Stimulated activated effector memory CD8-positive, alpha-beta T cell treated with anti-CD3 and anti-CD28 coated beads, Interleukin-12 subunit alpha, Interleukin-12 subunit beta, amount 100 ng/mL, for 72 hours (primary cell): ENCODE data around the gene HSD11B1L.
A peak's percentile ranks its signal among the peaks of the same experiment; 100 is the strongest.

ENCODE experiments used
- ATAC-seq: fragments of 150-1000 bp; cut with Tn5 transposase; 2 replicates; pipeline ENCODE4 v1.10.0; 2021
- DNase-seq, 2 donors: peaks; one replicate each; pipeline ENCODE4 v3.0.0; 2021 to 2022; ENCODE audit warnings: low spot score in 2 of 2
- H3K27ac Mint-ChIP-seq: one replicate; pipeline ENCODE4 v1.8.0; 2022; ENCODE audit warnings: mild to moderate bottlenecking, mixed read lengths
- H3K36me3 Mint-ChIP-seq: one replicate; pipeline ENCODE4 v1.8.0; 2022; ENCODE audit warnings: mild to moderate bottlenecking, mixed read lengths
- H3K4me1 Mint-ChIP-seq: one replicate; pipeline ENCODE4 v1.8.0; 2022; ENCODE audit warnings: mixed read lengths
- H3K4me3 Mint-ChIP-seq: one replicate; pipeline ENCODE4 v1.8.0; 2022; ENCODE audit warnings: mild to moderate bottlenecking, mixed read lengths
- H3K9me3 Mint-ChIP-seq: one replicate; pipeline ENCODE4 v1.8.0; 2022; ENCODE audit warnings: mixed read lengths

HSD11B1L gene, protein sequence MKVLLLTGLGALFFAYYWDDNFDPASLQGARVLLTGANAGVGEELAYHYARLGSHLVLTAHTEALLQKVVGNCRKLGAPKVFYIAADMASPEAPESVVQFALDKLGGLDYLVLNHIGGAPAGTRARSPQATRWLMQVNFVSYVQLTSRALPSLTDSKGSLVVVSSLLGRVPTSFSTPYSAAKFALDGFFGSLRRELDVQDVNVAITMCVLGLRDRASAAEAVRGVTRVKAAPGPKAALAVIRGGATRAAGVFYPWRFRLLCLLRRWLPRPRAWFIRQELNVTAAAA

GRCh38 chr19:5680437-5681368 lies at the start of gene HSD11B1L, which contains the start of gene MICOS13:
Gene HSD11B1L (plus strand): TSS chr19:5681027. CDS start chr19:5684833, 3,806 bp downstream.
Gene MICOS13 (minus strand): TSS chr19:5680516. CDS start chr19:5680486, 30 bp downstream.
- DNase-seq, result peak; percentile 97 to 99
- Mint-ChIP-seq H3K36me3 (peaks cover 41% of the 10 kb centered on the region), H3K9me3 (no peaks in the 10 kb centered on the region), H3K4me3 (peak within 1 kb of the TSS; percentile 84), H3K27ac (peak within 1 kb of the TSS; percentile 96), H3K4me1 (peaks cover 37% of the 10 kb centered on the region)
- peak; percentile 97 for ATAC-seq

- H3K4me3 Mint-ChIP-seq, result no peak overlapping the region
- H3K27ac Mint-ChIP-seq, result peak overlapping the region; percentile 69
- no peaks in the 10 kb centered on the region for H3K9me3 Mint-ChIP-seq
- peaks cover 53% of the 10 kb centered on the region for H3K4me1 Mint-ChIP-seq
- no peak for DNase-seq
- H3K36me3 Mint-ChIP-seq, result peaks cover 99% of the 10 kb centered on the region
- ATAC-seq, result no peak
Measured at GRCh38 chr19:5631567-5632240, 49.1 kb upstream of the HSD11B1L start.

- H3K27ac Mint-ChIP-seq, result peak overlapping the region; percentile 69
- no peak overlapping the region for H3K4me3 Mint-ChIP-seq
- H3K9me3 Mint-ChIP-seq, result no peaks in the 10 kb centered on the region
- peaks cover 99% of the 10 kb centered on the region for H3K36me3 Mint-ChIP-seq
- DNase-seq (no peak), ATAC-seq (no peak)
- H3K4me1 Mint-ChIP-seq, result peaks cover 52% of the 10 kb centered on the region
Measured at GRCh38 chr19:5632241-5632612, 48.6 kb upstream of the HSD11B1L start.

GRCh38 chr19:5632657-5633056 lies 48.2 kb upstream of the HSD11B1L start:
- ATAC-seq, result no peak
- Mint-ChIP-seq H3K27ac (peak overlapping the region; percentile 69), H3K9me3 (no peaks in the 10 kb centered on the region), H3K4me3 (no peak overlapping the region), H3K4me1 (peaks cover 51% of the 10 kb centered on the region), H3K36me3 (peaks cover 99% of the 10 kb centered on the region)
- DNase-seq, result no peak

DNA sequence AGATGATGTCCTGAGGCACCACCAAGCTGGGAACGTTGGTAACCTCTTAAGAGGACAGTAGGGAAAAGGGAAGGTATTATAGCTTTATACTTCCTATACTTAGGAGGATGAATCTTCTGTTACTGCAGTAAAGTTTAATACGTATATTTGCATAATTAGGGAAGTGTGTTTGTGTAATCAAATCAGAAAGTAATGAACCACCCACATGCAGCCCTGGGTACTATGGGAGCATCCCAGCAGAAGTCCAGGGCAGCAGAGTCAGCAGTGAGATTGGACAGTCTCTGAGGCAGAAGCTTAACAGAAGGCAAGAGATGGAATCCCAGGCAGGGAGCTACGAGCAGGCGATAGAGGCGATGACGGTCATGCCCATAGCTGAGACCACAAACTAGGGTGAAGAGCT lies 45.4 kb upstream of the HSD11B1L start:
- Mint-ChIP-seq H3K9me3 (no peaks in the 10 kb centered on the region), H3K4me1 (peaks cover 48% of the 10 kb centered on the region)

DNA sequence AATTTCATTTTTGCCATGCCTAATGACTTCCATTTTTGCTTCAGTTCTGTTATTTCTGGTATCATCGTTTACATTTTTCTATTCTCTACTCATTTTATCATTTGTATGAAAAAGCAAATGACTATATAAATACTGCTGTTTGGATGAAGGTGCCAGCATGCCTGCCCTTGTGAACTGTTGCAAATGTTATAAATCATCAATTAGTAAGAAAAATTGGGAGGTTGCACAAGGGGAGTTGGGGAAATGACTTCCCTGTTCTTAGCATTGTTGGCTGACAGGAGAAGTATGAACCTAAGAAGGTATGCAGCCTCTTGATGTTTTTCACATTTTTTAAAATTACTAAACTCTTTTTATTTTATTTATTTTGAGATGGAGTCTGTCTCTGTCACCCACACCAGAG lies 42.9 kb upstream of the HSD11B1L start:
- Mint-ChIP-seq H3K36me3 (peaks cover 99% of the 10 kb centered on the region), H3K4me1 (peaks cover 32% of the 10 kb centered on the region)

More for the DNA sequence above, 45.4 kb upstream of the HSD11B1L start:
- no peak overlapping the region for H3K4me3 Mint-ChIP-seq
- H3K36me3 Mint-ChIP-seq, result peaks cover 99% of the 10 kb centered on the region
- DNase-seq, result no peak
- H3K27ac Mint-ChIP-seq, result peak overlapping the region; percentile 8
- ATAC-seq, result no peak

GRCh38 chr19:5641171-5641570 lies 39.7 kb upstream of the HSD11B1L start:
- peaks cover 37% of the 10 kb centered on the region for H3K4me1 Mint-ChIP-seq
- no peak for DNase-seq
- no peak overlapping the region for H3K4me3 Mint-ChIP-seq
- no peaks in the 10 kb centered on the region for H3K9me3 Mint-ChIP-seq
- peaks cover 100% of the 10 kb centered on the region for H3K36me3 Mint-ChIP-seq
- ATAC-seq, result no peak
- H3K27ac Mint-ChIP-seq, result no peak overlapping the region

More for the DNA sequence above, 42.9 kb upstream of the HSD11B1L start:
- no peak for ATAC-seq
- no peak for DNase-seq
- H3K4me3 Mint-ChIP-seq, result no peak overlapping the region
- H3K27ac Mint-ChIP-seq, result no peak overlapping the region
- H3K9me3 Mint-ChIP-seq, result no peaks in the 10 kb centered on the region

DNA sequence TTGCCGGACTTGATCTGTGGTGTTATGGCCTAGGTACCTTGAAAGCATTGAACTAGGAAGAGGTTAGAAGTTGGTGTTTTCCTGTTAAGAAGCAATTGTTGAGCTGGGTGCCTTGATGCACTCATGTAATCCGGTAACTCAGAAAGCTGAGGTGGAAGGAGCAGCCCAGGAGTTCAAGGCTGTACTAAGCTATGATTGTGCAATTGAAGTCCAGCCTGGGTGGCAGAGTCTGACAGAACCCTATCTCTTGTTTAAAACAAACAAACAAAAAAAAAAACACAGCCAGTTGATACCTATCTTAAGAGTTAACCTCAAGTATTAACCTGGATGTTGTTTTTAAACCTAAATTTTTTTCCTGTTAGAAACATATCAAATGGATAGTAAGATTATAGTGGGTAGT lies 38.6 kb upstream of the HSD11B1L start:
- no peak for DNase-seq
- Mint-ChIP-seq H3K36me3 (peaks cover 100% of the 10 kb centered on the region), H3K9me3 (no peaks in the 10 kb centered on the region), H3K27ac (no peak overlapping the region), H3K4me1 (peaks cover 46% of the 10 kb centered on the region), H3K4me3 (no peak overlapping the region)
- ATAC-seq, result no peak

- H3K4me1 Mint-ChIP-seq, result peaks cover 42% of the 10 kb centered on the region
- ATAC-seq, result no peak
- H3K36me3 Mint-ChIP-seq, result peaks cover 100% of the 10 kb centered on the region
- no peaks in the 10 kb centered on the region for H3K9me3 Mint-ChIP-seq
- no peak for DNase-seq
- H3K4me3 Mint-ChIP-seq, result no peak overlapping the region
- no peak overlapping the region for H3K27ac Mint-ChIP-seq
Measured at GRCh38 chr19:5643060-5643459, 37.8 kb upstream of the HSD11B1L start.

DNA sequence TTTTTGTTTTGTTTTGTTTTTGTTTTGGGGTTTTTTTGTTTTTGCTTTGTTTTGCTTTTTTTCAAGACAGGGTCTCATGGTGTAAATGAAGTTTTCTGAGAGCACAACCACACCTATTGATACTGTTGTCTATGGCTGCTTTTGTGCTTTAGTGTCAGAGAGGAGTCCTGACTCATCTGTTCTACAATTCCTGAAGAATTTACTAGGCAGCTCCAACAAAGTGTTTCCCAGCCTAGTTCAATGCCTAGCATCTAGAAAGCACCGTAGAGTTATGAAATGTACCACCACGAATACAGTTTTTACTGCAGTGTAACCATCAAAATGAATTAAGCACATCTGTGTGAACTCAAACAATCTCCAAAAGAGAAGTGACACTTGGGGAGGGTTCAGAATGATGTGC lies 36.8 kb upstream of the HSD11B1L start:
- no peak overlapping the region for H3K4me3 Mint-ChIP-seq
- H3K27ac Mint-ChIP-seq, result no peak overlapping the region
- H3K9me3 Mint-ChIP-seq, result no peaks in the 10 kb centered on the region
- DNase-seq (no peak), ATAC-seq (no peak)
- H3K4me1 Mint-ChIP-seq, result peaks cover 42% of the 10 kb centered on the region
- H3K36me3 Mint-ChIP-seq, result peaks cover 98% of the 10 kb centered on the region

DNA sequence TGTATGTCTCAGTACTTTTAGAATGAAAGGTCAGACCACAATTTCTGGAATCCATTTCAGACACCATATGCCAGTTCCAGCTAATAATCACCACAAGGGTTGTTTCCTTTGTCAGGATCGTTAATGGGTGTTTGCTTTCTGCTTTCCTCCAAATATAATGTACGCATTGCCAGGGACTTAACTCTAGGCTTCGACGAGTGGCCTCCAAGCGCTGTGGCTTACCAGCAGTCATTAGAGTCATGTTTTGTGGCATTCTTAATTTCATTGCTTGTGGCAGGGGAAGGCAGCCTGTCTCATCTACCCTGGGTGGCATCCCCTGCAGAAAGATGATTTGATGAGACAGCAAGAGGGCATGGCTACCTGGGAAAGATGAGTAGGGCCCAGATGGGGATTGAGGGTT lies 35.4 kb upstream of the HSD11B1L start:
- no peak for DNase-seq
- Mint-ChIP-seq H3K9me3 (no peaks in the 10 kb centered on the region), H3K27ac (peak overlapping the region; percentile 82), H3K36me3 (peaks cover 96% of the 10 kb centered on the region), H3K4me3 (no peak overlapping the region), H3K4me1 (peaks cover 36% of the 10 kb centered on the region)
- no peak for ATAC-seq

GRCh38 chr19:5646703-5647102 lies 34.1 kb upstream of the HSD11B1L start:
- Mint-ChIP-seq H3K4me3 (no peak overlapping the region), H3K27ac (peak overlapping the region; percentile 82), H3K36me3 (peaks cover 96% of the 10 kb centered on the region), H3K4me1 (peaks cover 29% of the 10 kb centered on the region), H3K9me3 (no peaks in the 10 kb centered on the region)
- DNase-seq, result no peak
- ATAC-seq, result no peak

GRCh38 chr19:5648464-5648863 lies 32.4 kb upstream of the HSD11B1L start:
- Mint-ChIP-seq H3K4me3 (no peak overlapping the region), H3K4me1 (peaks cover 28% of the 10 kb centered on the region), H3K27ac (peak overlapping the region; percentile 64), H3K36me3 (peaks cover 96% of the 10 kb centered on the region), H3K9me3 (no peaks in the 10 kb centered on the region)
- no peak for DNase-seq
- no peak for ATAC-seq

DNA sequence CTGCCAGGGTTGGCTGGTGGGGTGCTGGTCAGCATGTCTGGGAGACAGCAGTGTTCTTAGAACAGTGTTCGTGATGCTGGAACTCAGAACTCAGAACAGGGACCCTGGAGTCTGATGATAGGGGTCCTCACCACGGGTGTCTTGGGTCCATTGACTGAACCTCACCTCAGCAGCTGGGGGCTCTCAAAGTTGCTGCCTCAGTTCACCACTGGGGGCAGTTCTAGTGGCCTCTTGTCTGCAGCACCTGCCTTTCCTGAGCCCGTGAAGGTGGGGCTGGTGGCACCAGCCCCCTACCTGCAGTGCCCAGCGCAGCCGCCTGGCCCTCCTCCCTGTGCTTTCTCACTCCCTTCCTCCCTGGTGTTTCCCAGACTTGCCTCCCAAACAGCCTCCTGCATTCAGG lies 29.5 kb upstream of the HSD11B1L start:
- DNase-seq, result no peak
- Mint-ChIP-seq H3K9me3 (no peaks in the 10 kb centered on the region), H3K36me3 (peaks cover 96% of the 10 kb centered on the region), H3K4me3 (no peak overlapping the region), H3K27ac (no peak overlapping the region), H3K4me1 (peaks cover 10% of the 10 kb centered on the region)
- no peak for ATAC-seq

DNA sequence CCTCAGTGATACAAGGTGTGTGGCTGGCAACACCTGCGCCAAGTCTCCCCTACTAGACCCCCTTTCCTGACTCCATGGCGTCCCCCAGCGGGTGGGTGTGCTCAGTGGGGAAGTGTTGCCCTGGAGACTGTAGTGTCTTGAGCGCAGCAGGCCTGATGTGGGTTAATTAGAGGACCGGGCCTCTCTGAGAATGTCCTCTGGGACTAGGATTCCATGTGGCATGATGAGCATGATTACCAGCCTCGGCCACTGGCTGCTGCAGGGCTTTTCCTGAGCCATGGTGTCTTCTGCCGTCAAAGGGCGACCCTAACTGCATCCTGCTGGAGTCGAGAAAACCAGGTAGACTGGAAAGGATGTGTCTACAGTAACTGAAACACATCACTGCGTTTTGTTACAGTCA lies 28.6 kb upstream of the HSD11B1L start:
- H3K36me3 Mint-ChIP-seq, result peaks cover 96% of the 10 kb centered on the region
- H3K4me1 Mint-ChIP-seq, result peaks cover 1% of the 10 kb centered on the region
- peak overlapping the region; percentile 70 for H3K27ac Mint-ChIP-seq
- DNase-seq (no peak), ATAC-seq (no peak)
- no peak overlapping the region for H3K4me3 Mint-ChIP-seq
- H3K9me3 Mint-ChIP-seq, result no peaks in the 10 kb centered on the region
